CD4-positive, alpha-beta memory T cell (primary cell): ENCODE results near the gene SWAP70. TPM values are rescaled to one million over a fixed set of nuclear protein-coding genes. Genes with fewer than 3 reads are reported as not detected.
A peak's percentile ranks its signal among the peaks of the same experiment; 100 is the strongest.

Experiments
- CTCF ChIA-PET: fragments of 350-600 bp; sonication (Branson Sonifier 250); formaldehyde crosslinking; loops from one replicate; lab custom pipeline; 2021; ENCODE audit warnings: inconsistent platforms; ENCODE audit not compliant: partially characterized antibody; lab: Charles Lee
- POLR2A ChIA-PET: fragments of 350-600 bp; sonication (Branson Sonifier 250); formaldehyde crosslinking; loops from one replicate; lab custom pipeline; 2021; ENCODE audit not compliant: partially characterized antibody; lab: Charles Lee
- DNase-seq, 5 donors: peaks; one replicate each; pipeline versions ENCODE4 v3.0.0 to v3.0.0-alpha.2; 2020 to 2022; ENCODE audit warnings: mixed read lengths in 1 of 5
- H3K27ac ChIP-seq: one replicate; pipeline ENCODE4 v1.7.0; 2013; ENCODE audit warnings: low read depth, low read length
- H3K27me3 ChIP-seq: 2 replicates; pipeline ENCODE4 v1.7.0; 2013; ENCODE audit warnings: mild to moderate bottlenecking, low read length, moderate library complexity; ENCODE audit not compliant: insufficient read depth
- H3K36me3 ChIP-seq: 2 replicates; pipeline ENCODE4 v1.7.0; 2013; ENCODE audit warnings: mild to moderate bottlenecking, low read length, moderate library complexity; ENCODE audit not compliant: insufficient read depth
- H3K4me1 ChIP-seq: 2 replicates; pipeline ENCODE4 v1.7.0; 2013; ENCODE audit warnings: mild to moderate bottlenecking, low read length, moderate library complexity; ENCODE audit not compliant: insufficient read depth
- H3K4me3 ChIP-seq, 2 donors: one replicate each; pipeline ENCODE4 v1.7.0; 2013; ENCODE audit warnings: low read length in 2 of 2, mild to moderate bottlenecking in 1 of 2
- H3K9me3 ChIP-seq, 2 donors: one replicate each; pipeline ENCODE4 v1.7.0; 2013; ENCODE audit warnings: low read length in 2 of 2, control low read depth in 1 of 2; ENCODE audit not compliant: control insufficient read depth in 1 of 2
- H3K27ac Mint-ChIP-seq, 7 donors: one replicate each; pipeline ENCODE4 v1.8.0; 2020 to 2021; ENCODE audit warnings: mixed read lengths in 7 of 7, mild to moderate bottlenecking in 6 of 7, inconsistent platforms in 3 of 7, moderate library complexity in 3 of 7
- H3K27me3 Mint-ChIP-seq, 2 donors: one replicate each; pipeline ENCODE4 v1.8.0; 2020 to 2021; ENCODE audit warnings: mixed read lengths in 2 of 2
- H3K36me3 Mint-ChIP-seq, 2 donors: one replicate each; pipeline ENCODE4 v1.8.0; 2020 to 2021; ENCODE audit warnings: mixed read lengths in 2 of 2, inconsistent platforms in 1 of 2, mild to moderate bottlenecking in 1 of 2
- H3K4me1 Mint-ChIP-seq, 4 donors: one replicate each; pipeline ENCODE4 v1.8.0; 2020 to 2021; ENCODE audit warnings: mixed read lengths in 4 of 4, mild to moderate bottlenecking in 1 of 4
- H3K4me3 Mint-ChIP-seq, 8 donors: one replicate each; pipeline ENCODE4 v1.8.0; 2020 to 2021; ENCODE audit warnings: mixed read lengths in 8 of 8, mild to moderate bottlenecking in 7 of 8, moderate library complexity in 6 of 8, inconsistent platforms in 3 of 8
- H3K9me3 Mint-ChIP-seq, 8 donors: one replicate each; pipeline ENCODE4 v1.8.0; 2020 to 2021; ENCODE audit warnings: mixed read lengths in 8 of 8, mild to moderate bottlenecking in 5 of 8, inconsistent platforms in 3 of 8, moderate library complexity in 1 of 8
- intact Hi-C: fragments of 100-400 bp; cut with micrococcal nuclease; formaldehyde crosslinking; loops from one replicate; pipeline ENCODE4 v1.15.1; 2023
- polyA plus RNA-seq, 2 donors: library from polyadenylated mRNA; unstranded; fragments of 300-500 nt; fragmentation: Illumina TruSeq; gene quantifications; one replicate each; pipeline ENCODE4 v1.2.3, GENCODE V29; 2021
- total RNA-seq, 2 experiments: library from RNA; stranded (reverse); gene quantifications; one replicate each; pipeline ENCODE4 v1.2.3, GENCODE V29; 2021

Gene SWAP70
- total and polyA plus RNA-seq, 4 experiments from 2014 or later = 2.2 to 6.6 (median 4.9) TPM

- POLR2A ChIA-PET = interaction anchor here (0.6 kb wide), 1 partner anchor 12 kb away, joined by 3 read pairs; no protein-coding TSS in a partner anchor
These were observed 69.3 kb downstream of the SWAP70 start for GRCh38 chr11:9733212-9733611.

GRCh38 chr11:9735236-9735635, 71.4 kb downstream of the SWAP70 start:
- H3K36me3 Mint-ChIP-seq = peaks cover 30 to 40% of the 10 kb centered on the region in 2 donors
- H3K27ac ChIP-seq = no peak overlapping the region
- H3K4me1 Mint-ChIP-seq = no peaks in the 10 kb centered on the region
- no peaks in the 10 kb centered on the region for H3K27me3 ChIP-seq
- no peak overlapping the region for H3K4me3 Mint-ChIP-seq
- no peaks in the 10 kb centered on the region for H3K36me3 ChIP-seq
- intact Hi-C loops = no loop called here
- no peak for DNase-seq
- no peak overlapping the region for H3K27ac Mint-ChIP-seq
- no peaks in the 10 kb centered on the region for H3K9me3 ChIP-seq
- ChIA-PET CTCF (no interaction called here), POLR2A (no interaction called here)
- H3K4me1 ChIP-seq = no peaks in the 10 kb centered on the region
- no peak overlapping the region for H3K4me3 ChIP-seq
- peaks cover 0 to 21% (median 18%) of the 10 kb centered on the region in 8 donors for H3K9me3 Mint-ChIP-seq
- H3K27me3 Mint-ChIP-seq = no peaks in the 10 kb centered on the region

More at GRCh38 chr11:9733212-9733611, 69.3 kb downstream of the SWAP70 start:
- intact Hi-C loops = no loop called here
- H3K9me3 ChIP-seq = no peaks in the 10 kb centered on the region
- peaks cover 0 to 21% (median 18%) of the 10 kb centered on the region in 8 donors for H3K9me3 Mint-ChIP-seq
- CTCF ChIA-PET = interaction anchor here (1.2 kb wide), 1 partner anchor 16 kb away, joined by 3 read pairs; no protein-coding TSS in a partner anchor
- H3K4me1 ChIP-seq = no peaks in the 10 kb centered on the region
- no peaks in the 10 kb centered on the region for H3K36me3 ChIP-seq
- no peak overlapping the region for H3K27ac Mint-ChIP-seq
- no peaks in the 10 kb centered on the region for H3K27me3 ChIP-seq
- no peak overlapping the region for H3K4me3 Mint-ChIP-seq
- no peaks in the 10 kb centered on the region for H3K4me1 Mint-ChIP-seq
- no peaks in the 10 kb centered on the region for H3K27me3 Mint-ChIP-seq
- H3K36me3 Mint-ChIP-seq = peaks cover 31 to 39% of the 10 kb centered on the region in 2 donors
- DNase-seq = no peak
- H3K27ac ChIP-seq = no peak overlapping the region
- H3K4me3 ChIP-seq = no peak overlapping the region

GRCh38 chr11:9735919-9736318, 72.0 kb downstream of the SWAP70 start:
- no peaks in the 10 kb centered on the region for H3K27me3 Mint-ChIP-seq
- Histone ChIP-seq H3K36me3 (no peaks in the 10 kb centered on the region), H3K4me3 (no peak overlapping the region), H3K4me1 (no peaks in the 10 kb centered on the region), H3K27me3 (no peaks in the 10 kb centered on the region), H3K27ac (no peak overlapping the region), H3K9me3 (no peaks in the 10 kb centered on the region)
- no peaks in the 10 kb centered on the region for H3K4me1 Mint-ChIP-seq
- no peak for DNase-seq
- H3K36me3 Mint-ChIP-seq = peaks cover 30 to 40% of the 10 kb centered on the region in 2 donors
- ChIA-PET POLR2A (no interaction called here), CTCF (interaction anchor here (0.6 kb wide), 1 partner anchor 64 kb away, joined by 3 read pairs; no protein-coding TSS in a partner anchor)
- H3K9me3 Mint-ChIP-seq = peaks cover 0 to 21% (median 18%) of the 10 kb centered on the region in 8 donors
- H3K4me3 Mint-ChIP-seq = no peak overlapping the region
- intact Hi-C loops = no loop called here
- H3K27ac Mint-ChIP-seq = no peak overlapping the region

- Histone ChIP-seq H3K27ac (no peak overlapping the region), H3K27me3 (no peaks in the 10 kb centered on the region), H3K4me1 (no peaks in the 10 kb centered on the region), H3K4me3 (no peak overlapping the region), H3K36me3 (no peaks in the 10 kb centered on the region), H3K9me3 (no peaks in the 10 kb centered on the region)
- H3K27me3 Mint-ChIP-seq = no peaks in the 10 kb centered on the region
- no peak overlapping the region for H3K4me3 Mint-ChIP-seq
- no peak for DNase-seq
- POLR2A ChIA-PET = no interaction called here
- no peaks in the 10 kb centered on the region for H3K4me1 Mint-ChIP-seq
- CTCF ChIA-PET = interaction anchor here (0.6 to 3.1 kb wide), 2 partner anchors 11 to 64 kb away, joined by 3 to 8 read pairs; no protein-coding TSS in a partner anchor
- H3K36me3 Mint-ChIP-seq = peaks cover 30 to 40% of the 10 kb centered on the region in 2 donors
- no peak overlapping the region for H3K27ac Mint-ChIP-seq
- peaks cover 0 to 21% (median 18%) of the 10 kb centered on the region in 8 donors for H3K9me3 Mint-ChIP-seq
- intact Hi-C loops = no loop called here
These were observed 72.5 kb downstream of the SWAP70 start for GRCh38 chr11:9736365-9736764.

- Mint-ChIP-seq H3K27me3 (no peaks in the 10 kb centered on the region), H3K36me3 (peaks cover 27 to 34% of the 10 kb centered on the region in 2 donors), H3K9me3 (peaks cover 0 to 21% (median 18%) of the 10 kb centered on the region in 8 donors), H3K4me3 (no peak overlapping the region), H3K4me1 (no peaks in the 10 kb centered on the region), H3K27ac (peak overlapping the region in 2 of 7 donors; percentile 22 to 39)
- H3K9me3 ChIP-seq = no peaks in the 10 kb centered on the region
- no peaks in the 10 kb centered on the region for H3K36me3 ChIP-seq
- intact Hi-C loops = no loop called here
- ChIA-PET CTCF (interaction anchor here (1.4 to 3.1 kb wide), 2 partner anchors 10 to 20 kb away, joined by 4 to 8 read pairs; no protein-coding TSS in a partner anchor), POLR2A (no interaction called here)
- H3K4me1 ChIP-seq = no peaks in the 10 kb centered on the region
- no peaks in the 10 kb centered on the region for H3K27me3 ChIP-seq
- H3K4me3 ChIP-seq = no peak overlapping the region
- DNase-seq = no peak
- H3K27ac ChIP-seq = no peak overlapping the region
These were observed 74.2 kb downstream of the SWAP70 start for GRCh38 chr11:9738116-9738515.

- H3K27ac Mint-ChIP-seq = no peak overlapping the region
These were observed 74.8 kb downstream of the SWAP70 start for GRCh38 chr11:9738707-9739106.

GRCh38 chr11:9739123-9739900, 75.4 kb downstream of the SWAP70 start:
- no peaks in the 10 kb centered on the region for H3K4me1 ChIP-seq
- peaks cover 0 to 21% (median 18%) of the 10 kb centered on the region in 8 donors for H3K9me3 Mint-ChIP-seq
- no peak for DNase-seq
- H3K27ac ChIP-seq = no peak overlapping the region
- no peaks in the 10 kb centered on the region for H3K4me1 Mint-ChIP-seq
- H3K36me3 Mint-ChIP-seq = peaks cover 22 to 25% of the 10 kb centered on the region in 2 donors
- no peaks in the 10 kb centered on the region for H3K36me3 ChIP-seq
- intact Hi-C loops = no loop called here
- no peaks in the 10 kb centered on the region for H3K9me3 ChIP-seq
- H3K4me3 Mint-ChIP-seq = no peak overlapping the region
- ChIA-PET POLR2A (no interaction called here), CTCF (interaction anchor here (3.1 kb wide), 1 partner anchor 8 kb away, joined by 8 read pairs; no protein-coding TSS in a partner anchor)
- no peaks in the 10 kb centered on the region for H3K27me3 ChIP-seq
- no peak overlapping the region for H3K4me3 ChIP-seq
- H3K27ac Mint-ChIP-seq = no peak overlapping the region
- H3K27me3 Mint-ChIP-seq = no peaks in the 10 kb centered on the region

More at GRCh38 chr11:9738707-9739106, 74.8 kb downstream of the SWAP70 start:
- H3K4me3 Mint-ChIP-seq = no peak overlapping the region
- Histone ChIP-seq H3K27ac (no peak overlapping the region), H3K4me1 (no peaks in the 10 kb centered on the region), H3K27me3 (no peaks in the 10 kb centered on the region), H3K9me3 (no peaks in the 10 kb centered on the region), H3K36me3 (no peaks in the 10 kb centered on the region), H3K4me3 (no peak overlapping the region)
- no peaks in the 10 kb centered on the region for H3K27me3 Mint-ChIP-seq
- DNase-seq = no peak
- peaks cover 0 to 21% (median 18%) of the 10 kb centered on the region in 8 donors for H3K9me3 Mint-ChIP-seq
- peaks cover 25 to 29% of the 10 kb centered on the region in 2 donors for H3K36me3 Mint-ChIP-seq
- CTCF ChIA-PET = interaction anchor here (3.1 kb wide), 1 partner anchor 9 kb away, joined by 8 read pairs; no protein-coding TSS in a partner anchor
- intact Hi-C loops = no loop called here
- POLR2A ChIA-PET = no interaction called here
- no peaks in the 10 kb centered on the region for H3K4me1 Mint-ChIP-seq
